WI38 (cell line): ENCODE measurements around the gene LRP1B.

Source experiments
- H3K4me3 ChIP-seq: 2 replicates; pipeline ENCODE4 v1.5.1; 2011; ENCODE audit warnings: low read depth, mild to moderate bottlenecking, control low read depth, low read length
- TF ChIP-seq, protein P1 (sequence below): IDR thresholded peaks from 2 replicates; pipeline ENCODE4 v1.5.1; 2012; ENCODE audit warnings: low read depth, mild to moderate bottlenecking, control low read depth, low read length

LRP1B gene

DNA sequence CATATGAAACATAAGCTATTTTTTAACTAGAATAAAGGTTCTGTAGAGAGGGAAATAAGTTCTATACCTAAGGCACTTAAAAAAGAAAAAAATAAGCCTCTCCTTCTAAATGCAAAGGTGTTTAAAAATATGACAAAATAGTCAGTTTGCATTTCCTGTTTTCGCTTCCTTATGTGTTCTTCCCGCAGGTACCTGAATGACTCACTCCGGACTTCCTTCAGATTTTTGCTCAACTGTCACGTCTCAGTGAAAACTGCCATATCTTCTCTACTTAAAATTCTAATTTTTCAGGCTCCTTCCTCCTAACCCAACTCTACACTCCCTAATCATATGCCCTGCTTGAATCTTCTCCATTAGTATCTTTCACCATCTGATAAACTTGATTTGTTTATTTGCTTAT lies 1333.1 kb downstream of the LRP1B start:
- no peak overlapping the region for H3K4me3 ChIP-seq
- TF ChIP-seq, protein P1, sequence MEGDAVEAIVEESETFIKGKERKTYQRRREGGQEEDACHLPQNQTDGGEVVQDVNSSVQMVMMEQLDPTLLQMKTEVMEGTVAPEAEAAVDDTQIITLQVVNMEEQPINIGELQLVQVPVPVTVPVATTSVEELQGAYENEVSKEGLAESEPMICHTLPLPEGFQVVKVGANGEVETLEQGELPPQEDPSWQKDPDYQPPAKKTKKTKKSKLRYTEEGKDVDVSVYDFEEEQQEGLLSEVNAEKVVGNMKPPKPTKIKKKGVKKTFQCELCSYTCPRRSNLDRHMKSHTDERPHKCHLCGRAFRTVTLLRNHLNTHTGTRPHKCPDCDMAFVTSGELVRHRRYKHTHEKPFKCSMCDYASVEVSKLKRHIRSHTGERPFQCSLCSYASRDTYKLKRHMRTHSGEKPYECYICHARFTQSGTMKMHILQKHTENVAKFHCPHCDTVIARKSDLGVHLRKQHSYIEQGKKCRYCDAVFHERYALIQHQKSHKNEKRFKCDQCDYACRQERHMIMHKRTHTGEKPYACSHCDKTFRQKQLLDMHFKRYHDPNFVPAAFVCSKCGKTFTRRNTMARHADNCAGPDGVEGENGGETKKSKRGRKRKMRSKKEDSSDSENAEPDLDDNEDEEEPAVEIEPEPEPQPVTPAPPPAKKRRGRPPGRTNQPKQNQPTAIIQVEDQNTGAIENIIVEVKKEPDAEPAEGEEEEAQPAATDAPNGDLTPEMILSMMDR, result no peak

DNA sequence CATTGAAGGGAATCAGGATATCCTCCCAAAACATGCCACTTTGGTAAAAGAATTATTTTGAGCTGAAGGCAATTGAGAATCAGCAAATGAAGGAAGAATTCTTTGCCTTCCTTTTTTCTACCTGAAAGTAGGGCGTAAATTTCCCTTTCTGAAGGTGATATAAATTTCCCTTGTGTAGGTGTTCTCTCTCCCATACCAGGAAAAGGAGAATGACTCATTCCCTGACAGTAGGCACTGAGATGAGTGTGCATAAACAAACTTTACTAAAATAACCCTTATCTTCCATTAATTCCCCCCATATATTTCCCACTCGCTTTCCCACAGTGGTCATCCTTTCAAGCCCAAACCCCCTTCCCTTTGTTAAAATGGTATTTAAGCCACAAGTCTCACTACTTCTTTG lies 1339.0 kb downstream of the LRP1B start:
- no peak overlapping the region for H3K4me3 ChIP-seq
- TF ChIP-seq, protein P1, result no peak

DNA sequence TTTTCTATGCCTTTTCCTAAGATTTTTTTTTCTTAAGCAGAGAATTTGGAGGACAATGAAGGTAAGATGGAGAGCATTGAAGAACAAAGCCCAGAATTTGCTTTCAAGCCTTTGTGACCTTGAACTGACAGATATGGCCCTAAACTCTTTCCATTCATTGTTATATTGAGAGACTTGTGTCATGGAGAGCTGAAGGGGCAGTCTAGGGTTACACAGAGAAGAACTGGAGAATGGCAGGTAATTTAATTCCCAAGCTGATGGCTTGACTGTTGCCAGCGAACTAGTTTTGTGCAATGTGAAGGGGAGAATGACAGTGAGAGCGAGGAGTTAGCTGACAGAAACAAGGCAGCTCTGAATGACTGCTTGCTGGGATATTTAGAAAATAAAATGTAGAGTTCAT lies 1344.2 kb downstream of the LRP1B start:
- TF ChIP-seq, protein P1, result no peak
- H3K4me3 ChIP-seq, result no peak overlapping the region

DNA sequence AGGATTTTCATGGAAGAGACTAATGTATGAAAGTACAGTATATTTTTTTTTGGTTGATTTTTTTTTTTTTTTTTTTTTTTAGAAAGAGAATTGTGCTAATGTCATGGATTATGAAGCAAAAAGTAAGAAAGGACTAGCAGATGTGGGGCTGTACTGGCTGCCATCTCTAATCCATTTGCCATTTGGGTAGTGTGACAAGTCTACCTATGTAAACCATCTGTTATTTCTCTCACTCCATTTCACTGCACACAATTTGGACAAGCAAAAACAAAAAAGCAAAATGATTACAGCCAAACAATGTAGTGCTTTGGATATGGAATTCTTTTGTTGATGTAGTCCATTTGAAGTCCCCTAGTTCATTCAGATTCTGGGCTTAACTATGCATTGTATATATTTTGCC lies 1355.4 kb downstream of the LRP1B start:
- H3K4me3 ChIP-seq, result no peak overlapping the region
- TF ChIP-seq, protein P1, result no peak

DNA sequence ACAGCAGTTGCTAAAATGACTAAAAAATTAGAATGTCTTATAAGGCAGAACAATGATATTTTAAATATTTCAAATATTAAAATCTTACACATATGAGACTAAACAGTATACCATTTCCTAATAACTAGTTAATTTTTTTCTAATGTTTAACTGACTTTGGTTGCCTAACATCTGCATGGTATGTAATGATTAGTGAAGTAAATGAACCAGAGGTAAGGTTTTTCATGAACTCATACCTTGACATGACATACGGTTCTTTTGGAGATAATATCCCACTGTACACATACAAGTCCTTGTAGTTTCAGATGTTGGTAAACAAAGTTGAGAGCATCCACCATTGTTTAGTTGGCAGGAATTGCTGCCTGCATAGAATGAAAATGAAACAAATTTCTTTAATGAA lies 1360.2 kb downstream of the LRP1B start:
- H3K4me3 ChIP-seq, result no peak overlapping the region
- TF ChIP-seq, protein P1, result no peak

DNA sequence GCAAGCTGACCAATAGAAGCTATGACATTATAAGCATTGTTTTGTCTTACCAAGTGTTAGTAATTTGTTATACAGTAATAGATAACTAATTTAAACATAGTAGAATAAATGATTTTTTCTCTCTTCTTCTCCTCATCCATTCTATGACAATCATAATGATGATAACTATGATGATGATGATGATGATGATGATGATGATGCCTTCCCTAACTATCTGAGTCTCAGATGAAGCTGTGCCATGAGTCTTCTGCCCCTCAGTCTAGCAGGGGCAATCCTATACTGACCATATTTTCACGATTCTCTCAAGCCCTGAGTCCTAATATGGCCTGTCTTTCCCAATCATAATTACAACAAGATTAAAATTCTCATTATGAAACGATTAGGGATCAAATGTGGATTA lies 1369.0 kb downstream of the LRP1B start:
- TF ChIP-seq, protein P1, result no peak
- H3K4me3 ChIP-seq, result no peak overlapping the region

DNA sequence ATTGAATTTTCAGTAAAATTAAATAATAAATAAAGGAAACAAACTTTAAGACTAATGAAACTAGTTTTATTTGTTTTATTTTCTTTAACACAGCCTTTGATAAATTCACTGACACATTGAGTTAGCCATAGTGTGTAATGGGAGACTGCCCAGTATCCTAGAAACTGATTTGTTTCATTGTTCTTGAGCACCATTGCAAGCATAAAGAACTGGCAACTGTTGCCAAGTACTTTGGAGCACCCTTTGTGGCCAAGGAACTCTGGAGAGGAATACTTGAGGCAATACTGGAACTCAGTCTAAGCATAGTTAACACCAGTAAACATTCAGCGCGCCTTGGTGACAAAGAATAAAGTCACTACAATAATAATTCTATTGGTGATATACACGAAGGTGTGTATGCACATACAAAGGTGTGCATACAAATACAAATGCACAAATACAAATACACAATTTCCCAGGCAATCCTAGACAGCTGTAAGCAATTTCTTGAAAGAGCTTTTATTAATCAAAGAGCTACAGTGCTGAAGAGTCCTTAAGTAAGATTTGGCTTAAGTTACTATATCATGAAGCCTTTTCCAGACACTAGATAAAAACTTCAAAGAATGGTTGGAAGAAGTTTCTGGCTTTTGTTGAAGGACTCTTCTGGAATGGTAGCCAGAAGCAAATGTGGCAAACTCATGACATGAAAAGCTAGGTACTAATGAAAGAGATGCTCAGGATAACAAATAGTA lies 1371.2 kb downstream of the LRP1B start:
- TF ChIP-seq, protein P1, result no peak
- H3K4me3 ChIP-seq, result no peak overlapping the region
